Stimulated activated CD8-positive, alpha-beta memory T cell treated with anti-CD3 and anti-CD28 coated beads, Interleukin-4, amount 100 ng/mL, for 24 hours (primary cell): ENCODE measurements around the gene KMT2C.

Source experiments
- DNase-seq: peaks from one replicate; pipeline ENCODE4 v3.0.0-alpha.2; 2020; ENCODE audit warnings: low read depth

The KMT2C gene

DNA sequence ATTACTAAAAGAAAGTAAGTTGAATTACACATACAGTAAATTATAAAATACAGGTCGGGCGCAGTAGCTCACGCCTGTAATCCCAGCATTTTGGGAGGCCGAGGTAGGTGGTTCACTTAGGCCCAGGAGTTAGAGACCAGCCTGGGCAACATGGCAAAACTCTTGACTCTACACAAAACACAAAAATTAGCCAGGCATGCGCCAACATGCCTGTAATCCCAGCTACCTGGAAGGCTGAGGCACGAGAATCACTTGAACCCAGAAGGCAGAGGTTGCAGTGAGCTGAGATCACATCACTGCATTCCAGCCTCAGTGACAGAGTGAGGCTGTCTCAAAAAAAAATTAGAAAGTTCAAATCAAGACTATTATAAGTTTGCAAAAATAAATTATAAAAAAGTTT, 235.4 kb downstream of the KMT2C start:
- DNase-seq, result no peak

DNA sequence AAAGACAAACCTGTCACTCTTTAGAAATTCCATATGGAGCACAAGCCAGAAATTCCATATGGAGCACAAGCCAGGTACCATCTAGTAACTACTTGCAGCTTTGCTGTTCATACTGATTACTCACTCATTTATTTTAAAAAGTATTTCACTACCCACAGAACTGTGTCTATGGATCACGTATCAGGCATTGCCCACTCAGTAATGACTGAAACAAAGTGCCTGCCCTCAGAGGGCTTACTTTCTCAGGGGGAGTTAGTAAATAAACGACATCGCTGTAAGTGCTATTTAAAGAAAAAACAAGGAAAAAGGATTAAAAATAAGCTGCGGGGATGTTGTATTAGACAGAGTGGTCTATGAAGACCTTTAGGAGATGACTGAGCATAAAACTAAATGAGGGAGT, 239.4 kb downstream of the KMT2C start:
- DNase-seq, result no peak

DNA sequence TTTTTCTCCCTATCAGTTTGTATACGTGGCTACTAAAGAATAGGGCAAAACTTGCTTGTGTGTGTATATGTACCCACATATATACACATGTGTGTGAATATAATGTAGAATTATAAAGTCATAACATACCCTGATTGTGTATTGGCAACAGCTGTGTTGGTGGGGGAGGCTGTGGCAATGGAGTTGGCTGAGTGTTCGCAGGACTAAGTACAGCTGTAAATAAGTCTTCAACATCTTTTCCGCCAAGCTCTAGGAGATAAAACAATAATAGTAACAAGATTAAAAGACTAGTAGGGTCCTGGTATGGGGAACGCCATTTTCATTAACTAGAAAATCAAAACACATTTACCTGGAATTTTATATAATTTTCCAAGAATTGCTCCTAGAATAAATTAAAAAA, 241.9 kb downstream of the KMT2C start:
- no peak for DNase-seq

DNA sequence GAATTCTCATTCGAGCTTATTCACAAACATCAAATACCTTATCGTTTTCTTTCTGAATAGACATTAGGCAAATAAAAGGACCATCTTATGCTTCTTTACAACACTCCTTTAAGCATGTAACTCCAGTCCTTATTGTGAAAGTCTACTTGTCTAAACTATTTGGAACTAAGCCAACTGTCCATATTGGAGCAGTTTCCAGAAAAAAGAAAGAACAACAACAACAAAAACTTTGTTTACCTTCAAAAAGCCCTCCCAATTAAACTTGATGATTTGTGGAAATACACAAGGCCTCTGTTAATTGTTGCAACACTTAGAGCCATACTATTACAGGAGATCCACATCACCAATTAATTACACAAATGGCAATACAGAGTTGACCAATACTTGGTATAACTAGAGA, 246.7 kb downstream of the KMT2C start:
- no peak for DNase-seq

DNA sequence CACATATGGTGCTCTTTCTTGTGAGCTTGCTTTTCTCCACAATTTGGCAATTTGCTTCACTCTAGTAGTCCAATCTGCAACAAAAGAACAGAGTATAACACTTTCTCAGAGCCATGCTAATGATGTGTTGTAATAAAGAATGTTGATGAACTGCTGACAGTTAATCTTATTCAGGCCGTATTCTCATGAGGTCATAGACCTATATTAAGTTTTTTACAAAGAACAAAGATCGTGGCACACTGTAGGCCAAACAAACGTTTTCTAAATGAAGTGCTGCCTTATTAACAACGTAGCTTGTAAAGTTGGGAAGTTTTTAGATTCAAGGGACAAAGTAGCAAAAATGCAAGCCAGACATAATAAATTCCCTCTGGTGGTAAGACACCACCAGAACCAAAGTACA, 250.2 kb downstream of the KMT2C start:
- DNase-seq, result no peak

DNA sequence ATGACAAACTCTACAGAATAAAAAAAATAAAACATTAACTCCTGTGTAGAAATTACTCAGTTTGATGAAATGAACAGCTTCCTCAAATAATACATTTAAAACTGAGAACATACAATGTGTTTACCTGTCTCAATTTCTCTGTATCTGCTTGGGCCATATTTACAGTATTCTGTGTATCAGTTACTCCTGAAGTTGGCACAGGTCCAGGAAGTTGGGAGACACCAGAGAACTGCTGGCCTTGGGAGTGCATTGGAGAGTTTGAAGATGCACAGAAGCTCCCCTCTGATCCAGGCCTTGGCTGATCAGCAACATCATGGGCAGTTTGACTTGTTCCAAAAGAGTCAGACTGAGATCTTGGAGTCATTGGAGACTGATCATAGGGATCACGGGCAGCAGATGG, 255.2 kb downstream of the KMT2C start:
- DNase-seq, result no peak

DNA sequence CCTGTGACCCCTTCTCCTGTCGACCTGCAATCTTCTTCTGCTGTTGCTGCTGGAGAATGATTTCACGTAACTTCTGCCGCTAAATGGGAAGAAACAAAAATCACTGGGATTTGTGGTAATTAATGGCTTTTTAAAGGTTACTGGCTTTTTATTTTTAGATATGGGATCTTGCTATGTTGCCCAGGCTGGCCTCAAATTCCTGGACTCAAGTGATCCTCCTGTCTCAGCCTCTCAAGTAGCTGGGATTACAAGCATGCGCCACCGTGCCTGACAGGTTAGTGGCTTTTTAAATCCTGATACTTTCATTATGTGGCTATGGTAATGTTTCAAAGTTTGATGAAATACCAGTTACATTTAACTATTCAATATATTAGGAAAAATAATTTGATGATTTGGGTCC, 255.8 kb downstream of the KMT2C start:
- no peak for DNase-seq

DNA sequence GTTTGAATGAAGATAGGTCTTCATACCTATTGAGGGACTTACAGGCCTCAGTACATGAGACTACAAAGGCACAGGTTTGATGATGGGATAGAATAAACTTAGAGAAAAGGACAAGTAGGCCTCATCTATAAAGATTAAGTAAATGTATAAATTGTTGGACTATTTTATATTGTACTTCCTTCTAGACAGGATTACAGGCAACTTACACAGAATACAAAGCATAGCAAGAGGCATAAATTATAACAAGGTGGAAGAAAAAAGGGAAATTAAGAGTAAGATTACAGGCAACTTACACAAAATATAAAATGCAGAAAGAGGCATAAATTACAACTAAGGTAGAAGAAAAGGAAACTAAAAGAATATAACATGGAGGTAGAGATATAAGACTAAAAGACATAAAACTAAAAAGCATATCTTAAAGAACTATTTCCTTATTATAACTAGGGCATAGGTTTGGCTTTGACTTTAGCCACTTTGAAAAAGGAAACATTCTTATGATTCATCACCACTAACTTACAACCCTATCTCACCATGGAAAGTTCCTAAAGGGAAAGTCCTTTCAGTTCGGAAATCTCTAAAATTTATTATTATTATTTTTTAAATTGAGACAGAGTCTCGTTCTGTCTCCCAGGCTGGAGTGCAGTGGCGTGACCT, 257.3 kb downstream of the KMT2C start:
- DNase-seq, result no peak

DNA sequence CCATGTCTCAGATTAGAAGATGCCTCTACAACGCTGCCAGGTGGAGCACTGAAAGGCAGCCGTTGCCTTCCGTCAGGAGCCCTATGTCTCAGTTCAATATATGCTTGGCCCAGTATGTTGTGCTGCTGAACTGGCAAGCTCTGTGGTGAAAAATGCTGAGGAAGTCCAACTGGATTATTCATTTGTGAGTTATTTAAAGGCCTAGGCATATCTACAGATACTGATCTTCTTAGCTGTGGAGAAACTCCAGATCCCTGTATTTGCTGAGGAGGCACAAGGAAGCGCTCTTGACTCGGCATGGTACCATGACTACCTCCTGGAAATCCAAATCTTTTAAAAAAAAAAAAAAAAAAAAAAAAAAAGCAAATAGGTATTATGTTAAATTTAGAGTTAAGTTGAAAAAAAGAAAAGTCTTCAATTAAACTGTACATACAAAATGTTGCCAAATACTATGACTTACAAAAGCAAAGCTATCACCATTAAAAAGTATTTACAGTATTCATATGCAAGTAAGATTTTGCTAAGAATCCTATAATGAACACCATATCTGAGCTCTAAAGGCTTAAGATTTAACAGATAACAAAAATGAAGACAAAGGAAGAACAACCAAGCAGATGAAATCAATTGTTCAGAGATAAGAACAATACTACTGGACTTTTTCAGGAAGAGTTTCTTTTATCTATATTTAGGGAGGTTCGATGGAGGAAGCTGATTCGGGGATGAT, 258.0 kb downstream of the KMT2C start:
- DNase-seq, result no peak

DNA sequence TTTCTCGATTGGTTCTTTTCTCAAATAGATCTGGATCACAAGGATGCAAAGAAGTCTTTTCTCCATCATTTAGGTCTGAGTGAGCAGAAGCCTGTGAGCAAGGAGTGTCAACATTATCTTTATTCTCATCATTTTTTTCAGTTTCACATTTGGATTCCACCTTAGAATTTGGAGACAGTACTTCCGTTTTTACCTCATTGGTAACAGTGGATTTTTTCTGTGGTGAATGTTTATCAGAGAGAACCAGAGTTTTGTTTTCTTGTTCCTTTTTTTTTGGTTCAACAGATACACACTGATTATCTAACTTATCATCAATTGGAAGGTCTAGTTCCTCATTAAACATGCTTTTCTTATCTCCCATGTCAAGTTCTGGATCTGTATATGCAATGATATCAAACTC, 259.0 kb downstream of the KMT2C start:
- no peak for DNase-seq

DNA sequence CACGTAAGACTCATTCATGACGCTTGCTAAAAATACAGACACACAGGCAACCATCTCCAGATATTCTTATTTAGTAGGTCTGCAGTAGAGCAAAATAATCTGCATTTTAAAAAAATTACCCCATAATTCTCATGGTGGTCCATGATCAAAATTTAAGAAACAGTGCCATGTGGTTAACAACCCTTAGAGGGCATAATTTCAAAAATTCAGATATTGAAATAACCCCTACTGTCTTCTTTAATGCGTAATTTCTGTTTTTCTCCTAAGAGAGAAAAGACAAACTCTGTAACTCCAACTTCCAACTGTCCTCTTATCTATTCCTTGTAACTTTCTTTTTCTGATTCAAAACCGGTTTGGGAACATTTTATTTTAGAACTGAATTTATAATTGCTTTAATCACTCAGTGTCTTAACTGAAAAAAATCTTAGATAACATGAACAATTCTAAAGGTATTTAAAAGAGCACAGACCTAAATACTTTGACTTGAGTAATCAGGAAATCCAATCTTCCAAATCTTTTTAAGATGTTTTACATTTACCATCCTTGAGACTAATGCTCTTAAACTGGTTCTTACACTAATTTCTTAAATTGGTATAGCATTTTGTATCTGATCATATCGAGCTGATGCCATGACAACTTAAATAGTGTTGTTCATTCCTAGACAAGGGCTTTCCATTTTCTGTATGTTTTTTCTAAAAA, 262.3 kb downstream of the KMT2C start:
- no peak for DNase-seq

DNA sequence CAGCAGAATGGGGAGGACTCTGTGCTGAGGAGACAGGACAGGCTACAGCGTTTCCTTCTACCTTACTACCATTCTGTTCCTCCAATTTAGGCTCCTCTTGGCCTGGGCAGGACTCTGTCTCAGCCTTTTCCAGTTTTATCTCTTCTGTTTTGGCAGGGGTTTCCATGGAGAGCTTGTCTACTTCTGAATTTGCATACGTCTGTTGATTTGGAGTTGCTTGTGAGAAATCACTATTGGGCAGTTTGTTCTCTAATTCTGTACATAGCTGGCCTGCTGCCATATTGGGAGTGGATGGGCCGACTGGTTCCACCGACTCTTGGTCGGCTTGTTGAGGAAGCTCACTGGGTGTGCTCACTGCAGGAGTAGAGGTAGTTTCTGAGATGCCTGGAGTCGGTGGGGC, 273.5 kb downstream of the KMT2C start:
- no peak for DNase-seq

DNA sequence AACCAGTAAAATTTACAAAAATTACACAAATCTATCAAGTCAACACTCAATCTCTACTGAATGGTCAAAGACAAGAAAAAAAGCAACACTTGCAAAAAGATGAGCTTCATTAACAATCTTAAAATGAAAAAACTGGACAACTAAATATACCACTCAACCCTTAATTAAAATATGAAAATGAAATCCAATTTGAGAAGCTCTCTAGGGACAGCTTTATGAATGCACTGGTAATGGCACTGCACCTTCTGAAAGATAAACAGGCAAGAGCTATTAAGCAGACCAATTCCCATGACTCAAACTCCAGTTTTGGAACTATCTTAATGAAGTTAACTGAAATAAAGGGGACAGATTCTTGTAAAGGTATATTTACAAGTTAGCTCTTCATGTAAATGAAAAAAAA, 274.6 kb downstream of the KMT2C start:
- DNase-seq, result no peak

DNA sequence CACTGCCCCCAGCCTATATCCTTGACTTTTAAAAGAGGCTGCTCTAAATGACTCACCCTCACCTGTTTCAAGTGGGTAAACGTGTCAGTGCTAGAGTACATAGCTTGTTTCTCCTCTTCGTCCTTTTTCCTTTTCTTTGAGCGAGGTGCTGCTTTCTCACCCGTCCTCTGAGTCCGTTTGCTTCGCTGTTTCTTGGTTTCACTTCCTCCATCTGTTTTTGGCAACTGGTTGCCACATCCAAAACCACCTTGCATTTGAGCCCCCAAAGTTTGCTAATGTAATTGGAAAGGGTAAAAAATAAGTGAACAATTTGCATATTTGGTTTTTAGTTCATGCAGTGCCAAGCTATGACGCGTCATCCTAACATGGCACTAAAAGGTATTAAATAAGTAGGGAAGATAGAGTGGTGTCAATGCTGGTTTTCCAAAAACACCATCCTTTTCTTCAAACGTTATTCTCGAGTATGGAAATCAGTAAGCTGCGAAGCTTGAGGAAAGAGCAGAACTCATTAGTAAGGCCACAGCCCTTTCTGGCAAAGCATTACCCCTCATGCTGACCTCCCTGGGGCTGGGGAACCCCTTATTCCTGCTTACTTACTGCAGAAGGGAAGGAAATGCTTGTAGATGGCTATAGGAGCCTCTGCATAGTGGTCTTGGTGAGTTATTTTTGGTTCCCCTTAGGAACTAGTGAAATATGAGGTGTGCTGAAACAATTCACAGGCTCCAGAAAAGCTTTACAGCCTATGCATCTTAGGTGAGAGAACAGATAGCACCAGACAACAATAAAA, 276.8 kb downstream of the KMT2C start:
- no peak for DNase-seq

DNA sequence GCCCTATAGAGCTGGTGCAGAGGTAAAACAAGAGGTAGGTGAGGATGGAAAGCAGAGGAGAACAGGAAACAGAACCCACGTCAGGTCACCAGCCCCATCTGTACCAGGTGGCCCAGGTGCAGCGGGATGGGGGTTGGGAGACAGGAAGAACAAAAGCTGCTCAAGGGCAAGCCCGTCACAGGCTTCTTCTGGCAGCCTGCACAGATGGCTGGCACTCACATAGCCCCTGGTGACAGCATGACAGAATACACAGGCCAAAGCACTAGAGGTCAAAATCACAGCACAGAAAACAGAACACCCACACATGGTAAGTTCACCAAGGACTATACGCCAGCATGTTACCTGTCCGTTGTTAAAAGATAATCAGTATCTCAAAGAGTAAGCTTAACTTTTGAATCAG, 283.5 kb downstream of the KMT2C start:
- no peak for DNase-seq

DNA sequence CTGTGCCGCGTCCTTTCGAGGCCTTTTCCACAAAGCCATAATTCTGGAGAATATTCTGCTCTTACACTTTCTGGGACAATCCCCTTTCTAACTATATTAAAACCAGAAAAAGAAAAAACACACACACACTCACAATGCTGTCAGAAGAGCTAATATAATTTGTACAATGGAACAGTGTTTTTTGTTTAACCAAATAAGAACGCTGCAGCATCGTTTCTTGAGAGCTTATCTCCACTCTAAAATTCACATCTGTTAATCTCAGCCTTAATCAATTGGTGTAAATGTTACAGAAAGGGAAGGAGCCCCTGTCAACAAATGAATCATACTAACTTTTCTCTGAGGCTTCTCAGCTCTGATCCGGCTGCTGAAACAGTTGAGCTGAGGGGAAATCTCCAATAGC, 286.4 kb downstream of the KMT2C start:
- DNase-seq, result no peak

DNA sequence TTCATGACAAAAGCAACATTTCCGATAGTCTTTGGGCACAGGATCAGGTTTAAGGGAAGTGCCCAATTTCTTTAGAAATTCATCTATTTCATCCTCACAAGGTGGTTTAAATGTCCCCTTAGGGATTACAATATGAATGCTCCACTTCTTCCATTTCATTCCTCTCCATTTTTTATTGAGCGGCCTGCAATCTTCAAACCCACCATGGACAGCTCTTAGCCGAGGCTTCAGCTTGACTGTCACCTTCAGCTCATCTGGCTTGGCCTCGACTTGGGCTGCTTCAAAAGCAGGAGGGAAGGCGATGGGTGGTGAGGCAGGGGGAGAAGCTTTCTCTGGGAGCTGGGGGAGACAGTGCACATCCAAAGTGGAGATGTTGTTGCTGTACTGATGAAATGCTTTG, 287.1 kb downstream of the KMT2C start:
- DNase-seq, result no peak

DNA sequence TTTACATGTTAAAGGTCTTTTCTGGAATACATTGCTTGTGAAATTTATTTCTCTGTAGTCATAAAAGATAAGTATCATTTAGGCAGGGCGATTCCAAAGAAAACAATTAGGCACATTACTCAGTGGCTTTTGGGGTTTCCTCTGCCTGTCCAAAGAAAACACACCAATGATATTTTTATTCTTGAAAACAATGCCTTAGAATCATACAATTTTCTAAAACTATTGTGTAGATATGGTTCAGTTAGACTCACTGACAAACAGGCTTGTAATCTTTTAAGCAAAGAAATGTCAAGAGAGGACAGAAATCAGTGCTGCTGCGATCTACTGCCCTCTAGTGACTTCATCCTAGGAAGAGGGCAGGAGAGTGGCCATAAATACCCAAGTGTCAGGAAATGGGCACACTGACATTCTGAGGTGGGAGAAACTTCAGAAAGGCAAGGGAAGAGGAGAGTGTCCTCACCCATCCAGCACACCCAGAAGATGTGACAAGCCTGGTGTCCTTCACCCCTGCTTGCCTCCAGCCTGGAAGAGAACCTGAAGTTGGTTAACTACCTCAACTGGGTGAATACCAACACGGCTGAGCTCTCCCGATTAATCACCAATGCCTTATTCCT, 289.8 kb downstream of the KMT2C start:
- DNase-seq, result no peak

DNA sequence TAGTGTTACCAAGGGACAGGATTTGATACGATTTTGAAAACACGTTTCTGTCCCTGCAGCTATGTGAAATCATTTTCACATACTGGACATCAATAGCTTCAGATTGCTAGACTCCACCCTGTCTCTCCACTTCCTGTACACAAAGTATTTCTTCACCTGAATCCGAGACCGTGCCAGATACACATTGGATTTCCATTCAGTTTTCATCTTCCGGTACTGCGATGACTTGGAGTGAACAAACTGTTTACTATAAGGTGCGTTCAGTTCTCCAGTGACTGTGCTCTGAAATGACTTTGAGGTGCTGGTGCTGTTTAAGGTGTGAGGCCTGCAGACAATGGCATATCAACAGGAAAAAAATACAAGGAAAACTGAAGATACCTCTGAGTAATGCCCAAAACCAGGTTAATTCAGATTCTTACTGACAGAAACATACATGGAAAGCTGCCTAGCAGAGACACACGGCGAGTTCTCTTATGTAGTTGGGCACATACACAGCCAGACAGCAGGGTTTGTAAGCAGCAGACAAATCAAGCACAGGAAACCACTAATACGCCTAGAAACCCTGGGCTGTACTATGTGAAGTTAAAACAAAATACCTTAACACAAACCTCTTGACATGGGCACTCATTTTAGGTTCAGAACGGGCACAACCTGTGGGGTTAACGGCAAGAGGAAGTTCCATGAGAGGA, 291.1 kb downstream of the KMT2C start:
- no peak for DNase-seq

DNA sequence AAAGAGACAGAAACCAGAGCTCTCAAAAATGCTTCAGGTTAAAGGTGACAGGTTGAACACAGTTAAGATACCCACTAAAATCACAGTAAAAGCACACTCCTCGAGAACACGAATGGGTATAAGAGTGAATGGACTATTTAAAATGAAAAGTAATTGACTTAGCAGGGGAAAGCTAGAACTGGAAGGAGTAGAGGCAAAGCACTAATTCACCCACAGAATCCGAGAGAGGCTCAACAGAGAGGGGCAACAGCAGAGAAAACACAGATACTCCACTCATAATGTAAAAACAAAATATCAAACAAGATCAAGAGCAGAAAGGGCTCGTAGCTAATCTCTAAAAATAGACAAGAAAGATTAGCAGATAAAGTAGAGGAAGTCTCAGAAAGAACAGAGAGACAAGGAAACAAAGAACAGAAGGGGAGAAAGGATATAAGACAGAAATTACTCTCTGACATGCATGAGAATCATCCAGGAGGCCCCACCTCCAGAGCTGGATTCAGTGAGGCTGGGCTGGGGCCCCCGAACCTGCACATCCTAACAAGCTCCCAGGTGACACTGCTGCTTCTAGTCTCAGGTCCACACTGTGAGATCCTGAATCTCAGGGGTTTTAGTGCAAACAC, 292.7 kb downstream of the KMT2C start:
- DNase-seq, result no peak

DNA sequence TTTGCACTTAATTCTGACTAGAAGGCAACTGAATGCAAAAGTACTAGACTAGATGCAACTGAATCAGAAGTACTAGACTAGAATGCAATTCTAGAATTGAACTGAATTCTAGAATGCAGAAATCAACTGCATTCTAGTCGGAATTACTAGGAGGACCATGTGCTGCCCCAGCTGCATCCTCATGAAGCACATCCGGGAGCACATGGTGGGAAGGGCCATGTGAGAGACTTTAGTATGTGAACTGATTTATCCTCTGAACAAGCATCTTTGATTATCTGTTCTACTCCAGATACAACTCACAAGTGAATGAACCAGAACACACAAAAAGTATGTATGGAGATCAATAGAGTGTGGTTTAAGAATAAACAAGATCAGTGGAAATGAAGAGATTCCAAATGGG, 295.2 kb downstream of the KMT2C start:
- DNase-seq, result no peak
